ENCODE results near the gene SIGLEC10. TPM values are rescaled to one million over a fixed set of nuclear protein-coding genes. Genes with fewer than 3 reads are reported as not detected.
"Not testable (repeated sequence)": the region's sequence is repeated elsewhere in the genome, so short reads cannot be mapped to it uniquely, and the experiment has no call there.

Gene SIGLEC10
- polyA plus RNA-seq, 3 donors = 0.82 to 1.1 (median 1.0) TPM

DNA sequence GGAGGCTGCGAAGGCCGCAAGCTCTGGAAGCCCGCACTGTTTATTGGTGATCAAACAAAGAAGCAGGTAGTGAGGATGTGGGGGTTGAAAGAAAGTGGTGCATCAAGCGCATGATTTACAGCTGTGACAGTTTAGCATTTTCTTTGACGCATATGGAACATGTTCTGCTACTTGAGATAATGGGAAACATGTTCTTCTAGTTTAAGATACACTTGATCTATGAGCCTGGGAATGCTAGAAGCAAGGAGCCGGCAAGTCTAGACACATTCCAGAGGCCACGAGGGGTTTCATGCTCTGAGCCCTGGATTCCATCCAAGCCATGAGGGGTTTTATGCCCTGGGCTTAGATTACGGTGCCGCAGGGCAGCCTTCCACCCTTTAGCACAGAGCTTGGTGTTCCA lies 20.0 kb downstream of the SIGLEC10 start:
- DNase-seq (ENCODE audit: low read depth in 3 of 3, low spot score in 2 of 3) = not testable (repeated sequence)

DNA sequence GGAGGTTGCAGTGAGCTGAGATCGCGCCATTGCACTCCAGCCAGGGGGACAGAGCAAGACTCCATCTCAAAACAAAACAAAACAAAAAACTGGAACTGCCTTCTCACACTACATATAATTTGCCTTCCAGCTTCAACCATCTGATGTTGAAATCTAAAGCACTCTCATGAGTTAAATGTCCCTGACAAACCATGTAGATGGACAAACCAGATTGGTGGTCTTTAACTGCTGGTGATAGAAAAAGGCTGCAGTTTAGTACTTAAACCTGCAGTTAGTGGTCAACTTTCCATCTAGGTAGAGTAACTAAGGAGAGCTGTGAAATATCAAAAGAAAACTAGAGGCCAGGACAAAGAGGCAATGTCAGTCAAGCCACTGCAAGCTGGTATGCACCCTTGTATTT lies 21.3 kb downstream of the SIGLEC10 start:
- no peak for DNase-seq (ENCODE audit: low read depth in 3 of 3, low spot score in 2 of 3)

- DNase-seq (ENCODE audit: low read depth in 3 of 3, low spot score in 2 of 3) = peak; percentile 94 to 96 (median 95)
Observed at GRCh38 chr19:51394050-51394836, 23.2 kb downstream of the SIGLEC10 start.

DNA sequence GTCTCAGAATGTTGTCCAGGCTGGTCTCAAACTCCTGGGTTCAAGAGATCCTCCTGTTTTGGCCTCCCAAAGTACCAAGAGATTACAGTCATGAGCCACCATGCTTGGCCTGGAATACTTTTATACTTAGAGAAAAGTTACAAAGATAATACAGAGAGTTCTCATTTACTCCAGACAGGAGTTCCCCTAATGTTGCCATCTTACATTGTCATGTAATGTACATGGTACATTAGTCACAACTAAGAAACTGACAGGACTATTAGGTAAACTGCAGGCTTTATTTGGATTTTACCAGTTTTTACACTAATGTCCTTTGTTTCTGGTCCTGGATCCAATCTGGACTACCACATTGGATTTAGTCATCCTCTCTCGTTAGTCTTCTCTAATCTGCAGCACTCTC lies 24.7 kb downstream of the SIGLEC10 start:
- DNase-seq (ENCODE audit: low read depth in 3 of 3, low spot score in 2 of 3) = no peak

DNA sequence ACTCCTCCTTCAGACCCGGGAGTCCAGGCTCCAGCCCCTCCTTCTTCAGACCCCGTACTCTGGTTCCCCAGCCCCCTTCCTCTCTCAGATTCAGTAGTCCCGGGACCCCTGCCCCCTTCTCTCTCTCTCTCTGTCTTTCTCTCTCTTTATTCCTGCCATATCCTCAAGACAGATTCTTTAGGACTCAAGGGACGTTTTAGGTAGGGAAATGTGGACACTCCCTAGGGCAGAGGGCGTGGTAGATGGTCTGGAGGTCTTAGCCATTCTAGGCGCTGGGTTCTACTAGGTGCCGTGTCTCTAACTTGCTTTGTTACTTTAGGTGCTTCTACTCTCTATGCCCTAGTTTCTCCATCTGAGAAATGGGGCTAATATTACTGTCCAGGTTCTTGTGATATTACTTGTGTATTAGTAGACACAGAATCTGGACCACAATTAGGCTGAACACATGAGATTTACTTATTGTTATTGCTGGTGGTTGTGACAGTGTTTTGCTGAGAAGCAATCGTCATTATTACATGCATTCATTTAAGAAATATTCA lies 26.3 kb downstream of the SIGLEC10 start:
- no peak for DNase-seq (ENCODE audit: low read depth in 3 of 3, low spot score in 2 of 3)

DNA sequence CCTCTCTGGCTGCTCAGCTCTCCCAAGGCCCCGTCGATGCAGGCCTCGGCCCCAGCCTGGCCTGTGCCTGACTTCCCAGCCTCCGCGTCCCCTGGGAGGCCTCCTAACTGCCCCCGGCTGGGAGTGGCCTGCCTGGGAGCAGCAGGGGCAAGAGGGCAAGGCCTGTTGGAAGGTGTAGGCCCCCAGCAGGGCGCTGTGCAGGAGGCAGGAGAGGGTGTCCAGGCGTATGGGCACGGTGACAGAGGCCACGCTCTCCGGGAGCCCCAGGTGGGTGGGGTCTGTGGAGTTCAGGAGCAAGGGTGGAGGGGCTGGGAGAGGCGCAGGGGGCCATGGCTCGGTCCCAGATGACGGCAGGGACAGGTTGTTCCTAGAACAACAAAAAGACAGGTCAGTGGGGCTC lies 28.3 kb downstream of the SIGLEC10 start:
- no peak for DNase-seq (ENCODE audit: low read depth in 3 of 3, low spot score in 2 of 3)

DNA sequence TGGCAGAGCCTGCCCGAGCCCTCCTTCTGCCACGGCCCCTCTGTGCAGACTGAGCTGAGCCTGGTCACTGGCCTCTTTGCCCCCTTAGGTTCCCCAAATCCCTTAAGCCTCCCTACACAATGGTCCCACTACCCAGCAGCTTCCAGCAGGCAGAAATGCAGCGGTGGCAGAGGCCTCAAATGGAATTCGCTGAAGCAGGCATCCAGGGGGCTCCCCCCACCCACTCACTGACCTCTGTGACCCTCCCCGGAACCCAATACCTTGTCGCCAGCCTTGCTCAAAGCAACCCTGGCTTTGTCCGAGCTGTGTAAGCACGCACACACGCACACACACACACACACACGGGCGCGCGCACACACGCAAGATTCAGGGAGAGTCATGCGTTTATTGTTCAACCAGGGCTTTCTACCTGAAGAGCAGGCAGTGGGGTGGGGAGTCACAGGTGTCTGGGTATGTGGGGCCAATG lies 29.5 kb downstream of the SIGLEC10 start, which contains the start of gene LIM2:
LIM2 (minus strand) TSS at position 51 of the 466 bp plus-strand sequence. CDS start 531 bp downstream, outside the sequence.
- DNase-seq (ENCODE audit: low read depth in 3 of 3, low spot score in 2 of 3) = no peak

- no peak for DNase-seq (ENCODE audit: low read depth in 3 of 3, low spot score in 2 of 3)
Observed at GRCh38 chr19:51386882-51387520, 30.4 kb downstream of the SIGLEC10 start.

GRCh38 chr19:51382004-51382403 lies 35.4 kb downstream of the SIGLEC10 start:
- DNase-seq (ENCODE audit: low read depth in 3 of 3, low spot score in 2 of 3) = no peak

GRCh38 chr19:51380379-51380778 lies 37.1 kb downstream of the SIGLEC10 start:
- no peak for DNase-seq (ENCODE audit: low read depth in 3 of 3, low spot score in 2 of 3)

DNA sequence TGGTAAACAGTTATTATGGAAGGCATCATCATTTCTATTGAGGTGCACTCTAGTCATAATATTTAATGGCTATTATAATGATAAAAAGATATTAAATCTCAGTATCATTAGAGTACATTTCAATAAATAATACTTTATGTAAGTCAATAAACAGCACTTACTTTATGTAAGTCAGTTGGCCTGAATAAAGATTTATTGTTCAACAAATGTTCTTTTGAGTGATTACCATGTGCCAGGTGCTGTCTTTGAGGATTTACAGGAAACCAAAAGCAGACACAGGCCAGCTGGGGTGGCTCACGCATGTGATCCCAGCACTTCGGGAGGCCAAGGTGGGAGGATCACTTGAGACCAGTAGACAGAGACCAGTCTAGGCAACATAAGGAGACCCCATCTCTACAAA lies 40.0 kb downstream of the SIGLEC10 start:
- no peak for DNase-seq (ENCODE audit: low read depth in 3 of 3, low spot score in 2 of 3)

- DNase-seq (ENCODE audit: low read depth in 3 of 3, low spot score in 2 of 3) = no peak
Observed at GRCh38 chr19:51375504-51376221, 41.8 kb downstream of the SIGLEC10 start.

- no peak for DNase-seq (ENCODE audit: low read depth in 3 of 3, low spot score in 2 of 3)
Observed at GRCh38 chr19:51372649-51373504, 44.6 kb downstream of the SIGLEC10 start, which contains the start of gene NKG7. NKG7 (minus strand) TSS chr19:51372654; CDS start chr19:51372535, 119 bp downstream.

DNA sequence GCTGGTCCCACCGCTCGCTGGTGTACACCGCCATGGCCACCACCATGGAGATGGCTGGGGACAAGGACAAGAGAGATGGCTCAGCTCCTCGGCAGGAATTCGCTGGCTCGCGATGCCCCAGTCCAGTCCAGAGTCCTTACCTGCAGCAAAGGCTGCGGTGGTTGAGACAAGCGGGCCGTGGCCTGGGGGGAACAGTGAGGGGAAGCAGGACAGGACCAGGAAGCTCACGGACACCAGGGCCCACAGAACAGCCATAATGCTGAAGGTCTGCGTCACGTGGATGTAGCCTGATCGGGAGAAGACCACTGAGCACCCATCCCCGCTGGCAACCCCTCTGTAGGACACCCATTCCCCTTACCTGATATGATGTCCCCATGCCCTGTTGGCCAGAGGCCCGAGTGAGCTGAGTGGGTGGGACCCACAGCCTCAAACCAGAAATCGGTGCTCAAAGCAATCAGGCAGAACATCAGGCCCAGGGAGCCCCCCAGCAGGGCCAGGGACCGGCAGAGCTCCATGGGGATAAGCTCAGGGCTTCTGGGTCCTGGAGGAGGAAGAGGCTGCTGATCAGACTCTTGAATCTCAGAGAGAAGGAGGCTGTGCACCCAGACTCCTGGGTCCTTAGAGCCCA lies 45.3 kb downstream of the SIGLEC10 start:
- DNase-seq (ENCODE audit: low read depth in 3 of 3, low spot score in 2 of 3) = no peak

- no peak for DNase-seq (ENCODE audit: low read depth in 3 of 3, low spot score in 2 of 3)
Observed at GRCh38 chr19:51371186-51371690, 46.2 kb downstream of the SIGLEC10 start.

- DNase-seq (ENCODE audit: low read depth in 3 of 3, low spot score in 2 of 3) = no peak
Observed at GRCh38 chr19:51370230-51370629, 47.2 kb downstream of the SIGLEC10 start.

- DNase-seq (ENCODE audit: low read depth in 3 of 3, low spot score in 2 of 3) = no peak
Observed at GRCh38 chr19:51368366-51369282, 48.8 kb downstream of the SIGLEC10 start, which contains the start of gene CLDND2. CLDND2 (minus strand) TSS chr19:51369003; CDS start chr19:51368577, 426 bp downstream.

Measured in right renal cortex interstitium (tissue), 3 donors.